HCT116 (cell line): ENCODE data around the gene MYBPHL.

Experiments used
- CEBPB ChIP-seq: IDR thresholded peaks from 2 replicates; pipeline ENCODE4 v1.6.1; 2012; ENCODE audit warnings: low read depth
- CTCF ChIP-seq, 3 experiments: fragments of 200-600 bp in 1 of 3; sonication (generic) in 1 of 3; IDR thresholded peaks in 2 of 3; conservative IDR thresholded peaks in 1 of 3; 2 replicates each; pipeline ENCODE4 v1.5.1; 2012 to 2017; ENCODE audit warnings: low read depth in 2 of 3, low read length in 2 of 3, antibody characterized with exemption in 1 of 3, borderline replicate concordance in 1 of 3, control low read depth in 1 of 3, mild to moderate bottlenecking in 1 of 3, mixed read lengths in 1 of 3, mixed run types in 1 of 3, moderate library complexity in 1 of 3; ENCODE audit not compliant: insufficient read depth in 1 of 3
- POLR2A ChIP-seq: IDR thresholded peaks from 2 replicates; pipeline ENCODE4 v1.7.0; 2011; ENCODE audit warnings: borderline replicate concordance; ENCODE audit not compliant: insufficient read depth, insufficient read length; ENCODE audit errors: extremely low read depth
- POLR2AphosphoS5 ChIP-seq: IDR thresholded peaks from 2 replicates; pipeline ENCODE4 v1.6.1; 2011; ENCODE audit warnings: mild to moderate bottlenecking, low read depth, low read length, moderate library complexity
- RAD21 ChIP-seq: IDR thresholded peaks from 2 replicates; pipeline ENCODE4 v1.6.1; 2012; ENCODE audit warnings: low read depth, mild to moderate bottlenecking
- TCF7L2 ChIP-seq: IDR thresholded peaks from 2 replicates; pipeline ENCODE4 v1.7.0; 2011; ENCODE audit warnings: borderline replicate concordance, inconsistent platforms; ENCODE audit not compliant: insufficient read depth, insufficient read length; ENCODE audit errors: extremely low read depth
- YY1 ChIP-seq: IDR thresholded peaks from 2 replicates; pipeline ENCODE4 v1.6.1; 2011; ENCODE audit warnings: low read length, low read depth, moderate library complexity, mild to moderate bottlenecking; ENCODE audit not compliant: insufficient replicate concordance; ENCODE audit errors: extremely low read depth

DNA sequence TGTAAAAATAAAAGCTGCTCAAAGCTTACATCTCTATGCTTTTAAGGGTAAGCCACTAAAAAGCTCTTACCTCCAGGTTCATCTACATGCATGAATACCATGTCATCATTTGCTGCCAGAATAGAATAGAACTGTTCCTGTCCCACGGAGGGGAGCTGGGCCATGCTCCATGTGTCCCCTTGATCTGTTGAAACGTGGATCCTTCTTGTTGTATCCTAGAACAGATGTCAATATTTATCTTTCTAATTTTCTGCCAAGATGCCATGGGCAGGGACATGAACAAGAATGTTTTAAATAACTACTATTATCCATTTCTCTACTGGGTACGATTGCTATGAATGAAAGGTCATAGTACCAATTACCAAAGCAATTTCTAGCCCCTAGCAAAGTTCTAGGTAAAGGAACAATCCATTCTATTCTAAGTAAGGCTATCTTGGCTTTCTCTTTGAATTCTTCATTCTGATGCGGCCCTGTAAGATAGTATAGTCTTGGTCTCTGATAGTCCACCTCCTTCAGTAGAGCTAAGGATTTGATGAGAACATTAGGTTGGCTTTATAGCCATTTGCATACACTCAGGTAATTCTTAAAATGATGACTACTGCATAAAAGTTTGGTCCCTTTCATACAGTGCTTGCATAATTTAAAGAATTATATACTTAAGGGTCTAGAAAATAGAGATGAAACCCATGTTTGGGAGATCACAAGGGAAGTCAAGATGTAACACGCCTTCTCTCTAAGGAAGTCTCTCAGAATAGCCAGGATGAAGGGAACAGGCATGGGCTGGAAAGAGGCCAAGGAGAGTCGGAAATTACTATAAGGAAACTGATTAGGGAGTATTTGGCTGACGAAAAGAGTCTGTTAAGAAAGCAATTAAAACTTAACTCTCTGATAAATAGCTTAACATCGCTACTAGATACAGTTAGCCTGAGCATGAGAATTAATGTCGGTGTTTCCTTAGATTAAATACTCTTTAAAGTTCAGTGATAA, 35.4 kb upstream of the MYBPHL start:
- TF ChIP-seq CTCF (IDR thresholded peaks at IDR 0.05 in 2 of 3, conservative IDR thresholded peaks at IDR 0.05 in 1 of 3; ENCODE audit: borderline replicate concordance in 1 of 3, insufficient read depth in 1 of 3, low read depth in 2 of 3, low read length in 2 of 3) = no peak
- no peak for TF ChIP-seq TCF7L2
- TF ChIP-seq CEBPB = no peak
- no peak for TF ChIP-seq POLR2AphosphoS5
- no peak for TF ChIP-seq YY1
- TF ChIP-seq RAD21 = no peak
- no peak for TF ChIP-seq POLR2A
